ENCODE measurements around the gene BBOF1.

DNA sequence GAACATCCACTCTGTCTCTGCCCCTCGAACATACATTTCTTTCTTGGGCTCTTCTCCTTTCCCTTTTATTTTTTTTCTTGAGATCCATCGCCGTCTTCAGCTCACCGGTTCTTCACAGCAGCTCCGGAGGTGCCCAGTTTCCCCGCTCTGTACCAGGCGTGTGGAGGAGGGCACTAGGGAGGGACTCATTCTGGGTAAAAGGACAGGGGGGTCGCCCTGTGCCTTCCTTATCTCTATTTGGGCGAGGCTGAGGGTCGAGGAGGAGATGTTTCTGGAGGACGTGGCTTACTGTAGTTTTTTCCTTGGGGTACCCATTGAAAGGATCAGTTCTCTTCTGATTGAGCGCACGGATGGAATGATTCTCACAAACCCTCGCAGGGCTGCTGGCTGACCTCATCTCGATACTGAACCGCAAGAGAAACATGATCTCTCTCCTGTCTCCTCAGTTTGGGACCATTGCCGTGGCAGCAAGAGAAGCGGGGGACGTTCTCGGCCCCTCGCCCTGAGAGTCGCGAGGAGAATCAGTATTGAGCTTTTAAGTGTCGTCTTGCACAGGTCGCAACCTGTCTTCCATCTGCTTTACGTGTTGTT lies 66.0 kb downstream of the BBOF1 start:
- TF ChIP-seq POLR2AphosphoS5 (IDR thresholded peaks at IDR 0.05) (no peak), POLR2A (IDR thresholded peaks at IDR 0.05) (no peak)
- TF ChIP-seq, protein P1, sequence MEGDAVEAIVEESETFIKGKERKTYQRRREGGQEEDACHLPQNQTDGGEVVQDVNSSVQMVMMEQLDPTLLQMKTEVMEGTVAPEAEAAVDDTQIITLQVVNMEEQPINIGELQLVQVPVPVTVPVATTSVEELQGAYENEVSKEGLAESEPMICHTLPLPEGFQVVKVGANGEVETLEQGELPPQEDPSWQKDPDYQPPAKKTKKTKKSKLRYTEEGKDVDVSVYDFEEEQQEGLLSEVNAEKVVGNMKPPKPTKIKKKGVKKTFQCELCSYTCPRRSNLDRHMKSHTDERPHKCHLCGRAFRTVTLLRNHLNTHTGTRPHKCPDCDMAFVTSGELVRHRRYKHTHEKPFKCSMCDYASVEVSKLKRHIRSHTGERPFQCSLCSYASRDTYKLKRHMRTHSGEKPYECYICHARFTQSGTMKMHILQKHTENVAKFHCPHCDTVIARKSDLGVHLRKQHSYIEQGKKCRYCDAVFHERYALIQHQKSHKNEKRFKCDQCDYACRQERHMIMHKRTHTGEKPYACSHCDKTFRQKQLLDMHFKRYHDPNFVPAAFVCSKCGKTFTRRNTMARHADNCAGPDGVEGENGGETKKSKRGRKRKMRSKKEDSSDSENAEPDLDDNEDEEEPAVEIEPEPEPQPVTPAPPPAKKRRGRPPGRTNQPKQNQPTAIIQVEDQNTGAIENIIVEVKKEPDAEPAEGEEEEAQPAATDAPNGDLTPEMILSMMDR (IDR thresholded peaks at IDR 0.05), result no peak

Data from stomach (tissue), 4 donors.